Ishikawa (cell line): Measurements from ENCODE around the gene NEIL1.

Experiments used
- CEBPB ChIP-seq: IDR thresholded peaks from 2 replicates; pipeline ENCODE4 v1.6.1; 2012
- CREB1 ChIP-seq: IDR thresholded peaks from 2 replicates; pipeline ENCODE4 v1.6.1; 2012; ENCODE audit warnings: low read depth
- EGR1 ChIP-seq: IDR thresholded peaks from 2 replicates; pipeline ENCODE4 v1.6.1; 2012
- EP300 ChIP-seq: IDR thresholded peaks from 2 replicates; pipeline ENCODE4 v1.6.1; 2012; ENCODE audit warnings: borderline replicate concordance
- FOXM1 ChIP-seq: IDR thresholded peaks from 2 replicates; pipeline ENCODE4 v1.6.1; 2012; ENCODE audit warnings: low read depth, borderline replicate concordance
- MAX ChIP-seq: IDR thresholded peaks from 2 replicates; pipeline ENCODE4 v1.6.1; 2012
- NFIC ChIP-seq: IDR thresholded peaks from 2 replicates; pipeline ENCODE4 v1.6.1; 2012
- RAD21 ChIP-seq: IDR thresholded peaks from 2 replicates; pipeline ENCODE4 v1.6.1; 2012; ENCODE audit warnings: low read depth
- REST ChIP-seq: IDR thresholded peaks from 2 replicates; pipeline ENCODE4 v1.6.1; 2012; ENCODE audit warnings: low read depth, mild to moderate bottlenecking
- TAF1 ChIP-seq: IDR thresholded peaks from 2 replicates; pipeline ENCODE4 v1.6.1; 2012; ENCODE audit warnings: low read depth, mild to moderate bottlenecking
- TCF12 ChIP-seq: IDR thresholded peaks from 2 replicates; pipeline ENCODE4 v1.6.1; 2012; ENCODE audit warnings: low read depth
- TEAD4 ChIP-seq: IDR thresholded peaks from 2 replicates; pipeline ENCODE4 v1.6.1; 2012
- YY1 ChIP-seq: IDR thresholded peaks from 2 replicates; pipeline ENCODE4 v1.6.1; 2012; ENCODE audit warnings: low read depth
- ZBTB7A ChIP-seq: IDR thresholded peaks from 2 replicates; pipeline ENCODE4 v1.6.1; 2012; ENCODE audit warnings: low read depth
- TF ChIP-seq, protein P1 (sequence below): IDR thresholded peaks from 2 replicates; pipeline ENCODE4 v1.6.1; 2012

The NEIL1 gene

GRCh38 chr15:75356517-75356916 is 9.7 kb downstream of the NEIL1 start:
- TF ChIP-seq ZBTB7A: no peak
- no peak for TF ChIP-seq CEBPB
- TF ChIP-seq, protein P1, sequence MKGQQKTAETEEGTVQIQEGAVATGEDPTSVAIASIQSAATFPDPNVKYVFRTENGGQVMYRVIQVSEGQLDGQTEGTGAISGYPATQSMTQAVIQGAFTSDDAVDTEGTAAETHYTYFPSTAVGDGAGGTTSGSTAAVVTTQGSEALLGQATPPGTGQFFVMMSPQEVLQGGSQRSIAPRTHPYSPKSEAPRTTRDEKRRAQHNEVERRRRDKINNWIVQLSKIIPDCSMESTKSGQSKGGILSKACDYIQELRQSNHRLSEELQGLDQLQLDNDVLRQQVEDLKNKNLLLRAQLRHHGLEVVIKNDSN: no peak
- TF ChIP-seq CREB1: no peak
- TF ChIP-seq TEAD4: no peak
- TF ChIP-seq YY1: no peak
- no peak for TF ChIP-seq REST
- no peak for TF ChIP-seq TCF12
- TF ChIP-seq EP300: no peak

DNA sequence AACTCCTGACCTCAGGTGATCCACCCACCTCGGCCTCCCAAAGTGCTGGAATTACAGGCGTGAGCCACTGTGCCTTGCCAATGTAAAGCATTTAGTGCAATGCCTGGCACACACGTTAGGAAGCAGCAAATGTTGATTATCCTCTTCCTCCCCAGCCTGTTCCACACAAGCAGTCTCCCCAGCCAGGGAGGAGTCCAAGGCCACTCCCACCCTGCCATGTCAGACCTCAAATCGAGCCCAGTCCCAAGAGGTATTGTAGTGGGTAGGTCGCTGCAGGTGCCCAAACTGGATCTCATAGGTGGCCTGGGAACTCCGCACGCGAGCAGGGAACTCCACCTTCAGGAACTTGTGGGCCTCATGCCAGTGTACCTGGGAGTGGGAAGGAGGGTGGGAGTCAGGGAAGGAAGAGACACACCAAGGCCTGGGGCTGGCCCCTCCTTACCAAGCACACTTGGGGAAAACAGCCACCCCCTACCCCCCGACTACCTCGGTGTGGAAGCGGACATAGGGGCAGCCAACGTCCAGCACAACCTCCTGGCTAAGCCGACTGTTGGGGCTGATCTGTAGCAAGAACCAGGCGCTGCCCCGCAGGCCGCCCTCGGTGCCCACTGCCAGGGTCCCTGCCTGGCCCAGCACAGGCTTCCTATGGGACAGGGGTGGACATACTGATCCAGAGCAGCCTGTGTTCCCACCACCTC is 11.3 kb downstream of the NEIL1 start:
- TF ChIP-seq FOXM1 (no peak), EGR1 (no peak), CEBPB (no peak), CREB1 (no peak), YY1 (no peak), ZBTB7A (no peak), TAF1 (no peak), TCF12 (no peak)
- TF ChIP-seq, protein P1: no peak

- TF ChIP-seq TEAD4: no peak
- no peak for TF ChIP-seq YY1
- TF ChIP-seq NFIC: no peak
- TF ChIP-seq EP300: no peak
- no peak for TF ChIP-seq TAF1
- no peak for TF ChIP-seq RAD21
- TF ChIP-seq MAX: no peak
- TF ChIP-seq FOXM1: no peak
- no peak for TF ChIP-seq CEBPB
- no peak for TF ChIP-seq REST
- no peak for TF ChIP-seq TCF12
- TF ChIP-seq EGR1: no peak
- TF ChIP-seq, protein P1: no peak
- no peak for TF ChIP-seq CREB1
- no peak for TF ChIP-seq ZBTB7A
Observed at GRCh38 chr15:75358771-75359536, 12.1 kb downstream of the NEIL1 start.

DNA sequence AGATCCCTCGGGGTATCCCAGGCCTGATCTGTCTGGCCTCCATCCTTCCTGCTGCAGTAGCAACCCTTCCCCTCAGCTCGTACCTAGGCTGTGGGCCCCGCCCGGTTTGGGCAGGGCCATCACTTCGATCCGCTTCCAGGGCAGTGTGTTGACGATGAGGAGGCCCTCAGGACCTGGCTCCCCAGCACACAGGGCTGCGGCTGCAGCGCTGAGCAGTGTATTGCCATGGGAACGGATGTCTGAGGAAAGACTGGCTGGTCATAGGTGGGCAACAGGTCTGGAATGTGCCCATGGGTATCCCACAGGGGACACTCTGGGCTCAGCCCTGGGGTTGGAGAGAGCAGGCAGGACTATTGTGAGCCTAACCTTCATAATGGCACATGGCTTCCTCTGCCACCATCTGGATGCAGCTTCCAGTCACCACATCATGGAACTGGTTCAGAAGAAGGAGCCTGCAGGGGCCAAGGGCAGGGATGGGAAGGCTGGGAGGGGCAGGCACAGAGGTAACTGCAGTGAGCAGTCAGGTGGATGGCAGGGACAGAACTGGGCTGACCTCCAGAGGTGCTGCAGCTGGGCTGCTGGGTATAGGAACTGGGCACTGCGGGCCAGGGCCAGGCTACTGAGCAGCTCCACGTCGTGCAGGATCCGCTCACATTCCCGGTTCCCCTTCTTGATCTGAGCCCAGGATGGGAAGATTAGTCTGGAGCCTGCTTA is 12.9 kb downstream of the NEIL1 start:
- no peak for TF ChIP-seq NFIC
- TF ChIP-seq EGR1: no peak
- no peak for TF ChIP-seq CEBPB
- no peak for TF ChIP-seq EP300
- TF ChIP-seq TCF12: no peak
- no peak for TF ChIP-seq YY1
- no peak for TF ChIP-seq CREB1
- TF ChIP-seq FOXM1: no peak
- no peak for TF ChIP-seq ZBTB7A
- no peak for TF ChIP-seq REST
- TF ChIP-seq RAD21: no peak
- TF ChIP-seq MAX: no peak
- no peak for TF ChIP-seq TAF1
